C4-2B (cell line): ENCODE measurements around the gene USH2A.

Source experiments
- ZFX ChIP-seq: fragments of 450-650 bp; IDR thresholded peaks from 2 replicates; pipeline ENCODE4 v1.6.1; 2017
- TF ChIP-seq, protein P1 (sequence below): fragments of 450-650 bp; conservative IDR thresholded peaks from 2 replicates; pipeline ENCODE4 v1.5.1; 2017; ENCODE audit warnings: mild to moderate bottlenecking

DNA sequence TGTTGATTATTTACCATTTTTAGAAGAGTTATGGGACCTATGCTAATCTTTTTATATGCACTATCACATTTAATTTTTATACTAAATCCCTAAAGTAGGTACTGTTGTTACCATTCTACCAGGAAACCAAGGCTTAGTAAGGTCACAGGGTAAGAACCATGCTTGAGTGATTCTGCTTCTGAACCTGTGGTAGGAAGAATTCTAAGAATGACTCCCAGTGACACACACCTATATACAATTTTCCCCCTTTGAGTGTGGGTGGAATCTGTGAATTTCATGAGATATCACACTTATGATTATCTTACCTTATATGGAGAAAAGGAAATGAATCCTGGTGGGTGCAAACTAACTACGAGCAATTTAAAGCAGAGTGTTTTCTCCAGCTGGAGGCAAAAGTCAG, 391.0 kb downstream of the USH2A start:
- TF ChIP-seq, protein P1, sequence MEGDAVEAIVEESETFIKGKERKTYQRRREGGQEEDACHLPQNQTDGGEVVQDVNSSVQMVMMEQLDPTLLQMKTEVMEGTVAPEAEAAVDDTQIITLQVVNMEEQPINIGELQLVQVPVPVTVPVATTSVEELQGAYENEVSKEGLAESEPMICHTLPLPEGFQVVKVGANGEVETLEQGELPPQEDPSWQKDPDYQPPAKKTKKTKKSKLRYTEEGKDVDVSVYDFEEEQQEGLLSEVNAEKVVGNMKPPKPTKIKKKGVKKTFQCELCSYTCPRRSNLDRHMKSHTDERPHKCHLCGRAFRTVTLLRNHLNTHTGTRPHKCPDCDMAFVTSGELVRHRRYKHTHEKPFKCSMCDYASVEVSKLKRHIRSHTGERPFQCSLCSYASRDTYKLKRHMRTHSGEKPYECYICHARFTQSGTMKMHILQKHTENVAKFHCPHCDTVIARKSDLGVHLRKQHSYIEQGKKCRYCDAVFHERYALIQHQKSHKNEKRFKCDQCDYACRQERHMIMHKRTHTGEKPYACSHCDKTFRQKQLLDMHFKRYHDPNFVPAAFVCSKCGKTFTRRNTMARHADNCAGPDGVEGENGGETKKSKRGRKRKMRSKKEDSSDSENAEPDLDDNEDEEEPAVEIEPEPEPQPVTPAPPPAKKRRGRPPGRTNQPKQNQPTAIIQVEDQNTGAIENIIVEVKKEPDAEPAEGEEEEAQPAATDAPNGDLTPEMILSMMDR: no peak
- no peak for TF ChIP-seq ZFX
